ENCODE data around the gene ELOVL2. TPM values are rescaled to one million over a fixed set of nuclear protein-coding genes. Genes with fewer than 3 reads are reported as not detected.

The ELOVL2 gene
- total and polyA plus RNA-seq, 2 experiments from 2014 or later, result 0.06 TPM; not detected in 1

DNA sequence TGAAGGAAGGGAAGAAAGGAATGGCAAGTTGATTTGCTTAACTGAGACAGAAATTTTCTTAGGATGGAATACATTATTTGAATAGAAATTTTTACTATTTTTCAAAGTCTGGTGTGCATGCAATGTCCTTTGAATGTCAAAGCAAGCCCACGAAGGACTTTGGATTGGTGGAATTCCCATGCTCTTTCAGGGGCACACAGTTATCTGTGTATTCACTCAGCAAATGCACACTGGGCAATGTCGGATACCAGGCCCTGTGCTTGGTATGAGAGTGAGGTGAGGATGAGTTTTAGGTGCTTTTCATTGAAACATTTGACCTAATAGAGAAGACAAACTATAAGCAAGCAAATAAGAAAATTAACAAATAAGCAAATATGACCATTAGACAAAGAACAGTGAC lies 83.9 kb downstream of the ELOVL2 start:
- H3K4me3 ChIP-seq, result no peak overlapping the region
- H3K27me3 ChIP-seq, result no peaks in the 10 kb centered on the region
- no peaks in the 10 kb centered on the region for H3K4me1 ChIP-seq (ENCODE audit: low read depth)
- H3K9me3 ChIP-seq (ENCODE audit: low read depth), result no peaks in the 10 kb centered on the region
- no peaks in the 10 kb centered on the region for H3K36me3 ChIP-seq
- TF ChIP-seq, protein P1, sequence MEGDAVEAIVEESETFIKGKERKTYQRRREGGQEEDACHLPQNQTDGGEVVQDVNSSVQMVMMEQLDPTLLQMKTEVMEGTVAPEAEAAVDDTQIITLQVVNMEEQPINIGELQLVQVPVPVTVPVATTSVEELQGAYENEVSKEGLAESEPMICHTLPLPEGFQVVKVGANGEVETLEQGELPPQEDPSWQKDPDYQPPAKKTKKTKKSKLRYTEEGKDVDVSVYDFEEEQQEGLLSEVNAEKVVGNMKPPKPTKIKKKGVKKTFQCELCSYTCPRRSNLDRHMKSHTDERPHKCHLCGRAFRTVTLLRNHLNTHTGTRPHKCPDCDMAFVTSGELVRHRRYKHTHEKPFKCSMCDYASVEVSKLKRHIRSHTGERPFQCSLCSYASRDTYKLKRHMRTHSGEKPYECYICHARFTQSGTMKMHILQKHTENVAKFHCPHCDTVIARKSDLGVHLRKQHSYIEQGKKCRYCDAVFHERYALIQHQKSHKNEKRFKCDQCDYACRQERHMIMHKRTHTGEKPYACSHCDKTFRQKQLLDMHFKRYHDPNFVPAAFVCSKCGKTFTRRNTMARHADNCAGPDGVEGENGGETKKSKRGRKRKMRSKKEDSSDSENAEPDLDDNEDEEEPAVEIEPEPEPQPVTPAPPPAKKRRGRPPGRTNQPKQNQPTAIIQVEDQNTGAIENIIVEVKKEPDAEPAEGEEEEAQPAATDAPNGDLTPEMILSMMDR (IDR thresholded peaks at IDR 0.05; ENCODE audit: low read depth, low read length), result no peak
- H3K27ac ChIP-seq, result no peak overlapping the region
- DNase-seq (ENCODE audit: low read depth in 1 of 2, low spot score in 1 of 2), result no peak

DNA sequence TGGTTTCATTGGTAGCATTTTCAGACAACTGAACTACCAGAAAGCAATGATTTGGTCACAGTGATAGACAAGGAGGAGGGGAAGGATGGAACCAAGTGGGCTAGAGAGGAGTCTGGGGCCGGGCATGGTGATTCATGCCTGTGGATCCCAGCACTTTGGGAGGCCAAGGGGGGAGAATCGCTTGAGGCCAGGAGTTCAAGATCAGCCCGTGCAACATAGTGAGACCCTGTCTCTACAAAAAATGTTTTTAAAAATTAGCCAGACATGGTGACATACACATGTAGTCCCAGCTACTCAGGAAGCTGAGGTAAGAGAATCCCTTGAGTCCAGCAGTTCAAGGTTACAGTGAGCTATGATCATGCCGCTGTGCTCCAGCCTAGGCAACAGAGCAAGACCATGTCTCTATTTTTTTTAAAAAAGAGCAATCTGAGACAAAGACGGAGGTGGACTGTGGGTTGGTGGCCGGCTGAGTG lies 86.7 kb downstream of the ELOVL2 start:
- H3K36me3 ChIP-seq, result no peaks in the 10 kb centered on the region
- H3K27ac ChIP-seq, result no peak overlapping the region
- H3K4me1 ChIP-seq (ENCODE audit: low read depth), result no peaks in the 10 kb centered on the region
- DNase-seq (ENCODE audit: low read depth in 1 of 2, low spot score in 1 of 2), result no peak
- H3K4me3 ChIP-seq, result no peak overlapping the region
- TF ChIP-seq, protein P1 (IDR thresholded peaks at IDR 0.05; ENCODE audit: low read depth, low read length), result no peak
- H3K27me3 ChIP-seq, result no peaks in the 10 kb centered on the region
- no peaks in the 10 kb centered on the region for H3K9me3 ChIP-seq (ENCODE audit: low read depth)

DNA sequence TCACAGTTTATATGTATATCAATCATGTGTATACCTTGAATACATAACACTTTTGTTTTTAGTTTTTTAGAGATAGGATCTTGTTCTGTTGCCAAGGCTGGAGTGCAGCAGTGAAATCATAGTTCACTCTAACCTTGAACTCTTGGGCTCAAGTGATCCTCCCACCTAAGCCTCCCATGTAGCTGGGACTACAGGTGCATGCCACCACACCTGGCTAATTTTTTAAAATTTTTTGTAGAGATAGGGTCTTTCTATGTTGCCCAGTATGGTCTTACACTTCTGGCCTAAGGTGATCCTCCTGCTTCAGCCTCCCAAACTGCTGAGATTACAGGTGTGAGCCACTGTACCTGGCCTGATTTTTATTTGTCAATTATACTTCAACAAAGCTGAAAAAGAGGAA lies 87.3 kb downstream of the ELOVL2 start:
- TF ChIP-seq, protein P1 (IDR thresholded peaks at IDR 0.05; ENCODE audit: low read depth, low read length), result no peak
- Histone ChIP-seq H3K36me3 (no peaks in the 10 kb centered on the region), H3K27me3 (no peaks in the 10 kb centered on the region), H3K27ac (no peak overlapping the region), H3K4me1 (ENCODE audit: low read depth) (no peaks in the 10 kb centered on the region), H3K9me3 (ENCODE audit: low read depth) (no peaks in the 10 kb centered on the region), H3K4me3 (no peak overlapping the region)
- DNase-seq (ENCODE audit: low read depth in 1 of 2, low spot score in 1 of 2), result no peak

DNA sequence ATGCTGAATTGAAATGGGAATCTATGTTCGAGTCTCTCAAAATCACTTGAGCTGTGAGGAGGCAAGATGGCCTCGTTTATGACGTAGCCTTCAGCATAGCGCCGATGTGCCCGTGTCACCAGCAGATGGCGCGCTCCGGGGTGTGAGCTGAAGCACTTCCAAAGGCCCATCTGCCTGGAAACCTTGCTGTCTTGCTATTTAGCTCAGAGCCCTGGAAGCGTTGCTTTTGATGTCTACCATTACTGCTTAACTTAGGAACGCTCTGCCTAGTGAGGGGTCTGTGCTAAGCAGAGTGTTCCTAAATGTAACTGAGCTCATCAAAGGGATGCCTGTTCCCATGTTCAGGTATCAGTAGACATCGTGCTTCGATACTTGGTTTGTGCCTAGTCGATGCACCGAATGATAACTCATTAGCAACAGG lies 89.5 kb downstream of the ELOVL2 start:
- Histone ChIP-seq H3K4me1 (ENCODE audit: low read depth) (no peaks in the 10 kb centered on the region), H3K36me3 (no peaks in the 10 kb centered on the region), H3K27ac (no peak overlapping the region), H3K9me3 (ENCODE audit: low read depth) (no peaks in the 10 kb centered on the region), H3K4me3 (no peak overlapping the region), H3K27me3 (no peaks in the 10 kb centered on the region)
- DNase-seq (ENCODE audit: low read depth in 1 of 2, low spot score in 1 of 2), result peak; percentile 82 to 91
- TF ChIP-seq, protein P1 (IDR thresholded peaks at IDR 0.05; ENCODE audit: low read depth, low read length), result peak; percentile 93

DNA sequence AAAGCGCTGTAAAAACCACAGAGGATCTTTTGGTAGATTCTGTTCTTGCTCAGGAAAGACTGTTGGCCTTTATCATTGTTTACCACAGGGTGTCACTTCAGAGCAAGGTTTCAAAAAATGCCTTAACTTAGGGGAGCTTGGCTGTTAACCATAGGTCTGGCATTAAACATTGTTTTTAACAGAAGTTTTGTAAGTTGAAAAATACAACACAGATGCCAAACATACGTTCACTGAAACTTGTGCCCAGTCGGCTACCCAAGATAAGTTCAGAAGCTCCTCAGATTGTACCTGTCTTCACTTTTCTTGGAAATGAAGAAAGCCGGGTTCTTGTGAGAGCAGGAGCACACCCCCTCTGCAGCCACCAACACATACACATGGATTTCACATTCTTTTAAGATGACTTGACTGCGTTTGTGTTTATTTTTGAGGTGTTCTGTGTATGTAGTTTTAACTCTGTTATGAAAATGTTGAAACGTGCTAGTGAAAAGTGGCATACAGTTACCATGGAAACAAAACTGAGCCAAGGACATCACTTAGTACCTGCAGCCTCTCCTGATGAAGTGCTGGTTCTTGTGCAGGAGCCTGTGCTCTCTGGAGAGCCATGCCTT lies 92.3 kb downstream of the ELOVL2 start:
- DNase-seq (ENCODE audit: low read depth in 1 of 2, low spot score in 1 of 2), result peak; percentile 24 to 80

More for the DNA sequence above, 92.3 kb downstream of the ELOVL2 start:
- H3K9me3 ChIP-seq (ENCODE audit: low read depth), result no peaks in the 10 kb centered on the region
- TF ChIP-seq, protein P1 (IDR thresholded peaks at IDR 0.05; ENCODE audit: low read depth, low read length), result peak; percentile 67
- no peak overlapping the region for H3K4me3 ChIP-seq
- no peaks in the 10 kb centered on the region for H3K27me3 ChIP-seq
- no peak overlapping the region for H3K27ac ChIP-seq
- no peaks in the 10 kb centered on the region for H3K4me1 ChIP-seq (ENCODE audit: low read depth)
- no peaks in the 10 kb centered on the region for H3K36me3 ChIP-seq

Measured in cardiac muscle cell (in vitro differentiated cells and primary cell).